SK-N-DZ (cell line): ENCODE data around the gene NF1.
"Not testable (repeated sequence)": the region's sequence is repeated elsewhere in the genome, so short reads cannot be mapped to it uniquely, and the experiment has no call there.

Experiments
- DNase-seq: peaks from one replicate; pipeline ENCODE4 v3.0.0-alpha.2; 2015; ENCODE audit warnings: low spot score

NF1 gene

GRCh38 chr17:31294820-31295488 is 200.2 kb downstream of the NF1 start:
- no peak for DNase-seq

DNA sequence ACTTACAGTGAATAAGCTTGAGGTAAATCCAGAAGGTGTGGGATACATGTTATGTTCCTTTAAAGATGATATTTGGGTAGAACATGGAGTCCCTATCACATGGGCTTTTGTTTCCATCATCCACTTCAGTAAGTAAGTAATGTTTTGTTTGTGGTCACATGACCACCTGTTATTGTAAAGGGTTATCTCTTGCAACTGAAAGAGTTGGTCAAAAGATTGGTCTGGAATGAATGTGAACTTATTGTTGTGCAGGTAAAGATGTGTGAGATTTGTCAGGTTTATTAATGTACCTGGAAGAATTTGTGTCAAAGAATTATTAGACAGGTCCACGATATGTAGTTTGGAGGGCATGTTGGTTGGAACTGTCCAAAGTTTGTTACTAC is 200.7 kb downstream of the NF1 start:
- DNase-seq = no peak

DNA sequence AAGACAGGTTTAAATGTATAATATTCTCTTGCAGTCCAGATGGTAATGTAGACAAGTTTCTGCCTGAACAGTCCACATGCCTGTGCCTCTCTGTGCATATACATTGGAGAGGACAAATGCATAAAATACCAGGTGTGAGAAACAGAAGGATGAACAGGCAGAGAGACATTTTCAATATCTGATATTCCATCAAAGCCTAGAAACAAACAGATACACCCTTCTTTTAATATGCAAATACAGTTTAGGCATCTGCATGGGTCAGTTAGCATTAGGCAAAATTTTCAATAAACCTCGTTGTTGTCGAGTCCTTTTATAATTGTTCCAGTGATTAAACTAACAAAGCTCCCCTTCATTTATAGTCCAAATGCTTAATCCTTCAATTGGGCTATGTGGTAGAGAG is 201.4 kb downstream of the NF1 start:
- no peak for DNase-seq

DNA sequence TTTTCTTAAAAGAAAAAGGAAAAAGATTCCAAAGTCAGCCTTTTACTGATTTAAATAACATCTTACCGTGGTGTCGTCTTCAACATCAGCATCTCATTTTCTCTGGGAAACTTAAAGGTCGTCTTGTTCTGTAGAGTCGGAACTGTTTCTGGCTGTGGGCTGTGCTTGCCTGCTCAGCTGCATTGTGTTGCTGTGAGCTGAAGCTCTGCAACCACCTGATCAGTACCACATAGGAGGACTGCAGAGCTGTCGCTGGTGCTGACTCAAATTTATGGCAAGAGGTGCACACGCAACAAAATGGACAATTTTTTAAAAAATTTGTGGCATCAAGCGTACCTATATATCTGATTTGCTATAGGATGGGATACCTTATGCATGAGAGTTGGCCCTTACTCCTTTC is 202.3 kb downstream of the NF1 start, which contains the start of gene OMG:
OMG (minus strand) TSS at position 150 of the 400 bp plus-strand sequence. CDS start 908 bp downstream, outside the sequence.
- DNase-seq = no peak

- DNase-seq = no peak
Measured at GRCh38 chr17:31299624-31300023, 204.8 kb downstream of the NF1 start.

DNA sequence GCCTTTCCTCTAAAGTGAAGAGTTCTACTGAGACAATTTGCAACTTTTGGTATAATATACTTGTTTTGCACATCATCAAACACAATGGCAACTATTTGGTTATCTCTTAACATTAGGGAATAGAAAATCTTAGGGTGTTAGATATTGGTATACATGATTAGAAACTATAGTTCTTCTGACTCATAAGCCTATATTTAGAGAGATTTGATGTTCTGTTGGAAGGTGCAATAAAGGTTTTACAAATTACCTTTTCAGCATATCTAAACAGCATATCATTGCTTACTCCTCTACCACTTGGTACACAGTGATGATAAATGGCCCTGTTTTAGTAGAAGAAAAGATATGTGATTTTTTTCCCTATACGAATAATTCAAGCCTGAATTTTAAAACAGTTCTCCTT is 212.9 kb downstream of the NF1 start:
- no peak for DNase-seq

DNA sequence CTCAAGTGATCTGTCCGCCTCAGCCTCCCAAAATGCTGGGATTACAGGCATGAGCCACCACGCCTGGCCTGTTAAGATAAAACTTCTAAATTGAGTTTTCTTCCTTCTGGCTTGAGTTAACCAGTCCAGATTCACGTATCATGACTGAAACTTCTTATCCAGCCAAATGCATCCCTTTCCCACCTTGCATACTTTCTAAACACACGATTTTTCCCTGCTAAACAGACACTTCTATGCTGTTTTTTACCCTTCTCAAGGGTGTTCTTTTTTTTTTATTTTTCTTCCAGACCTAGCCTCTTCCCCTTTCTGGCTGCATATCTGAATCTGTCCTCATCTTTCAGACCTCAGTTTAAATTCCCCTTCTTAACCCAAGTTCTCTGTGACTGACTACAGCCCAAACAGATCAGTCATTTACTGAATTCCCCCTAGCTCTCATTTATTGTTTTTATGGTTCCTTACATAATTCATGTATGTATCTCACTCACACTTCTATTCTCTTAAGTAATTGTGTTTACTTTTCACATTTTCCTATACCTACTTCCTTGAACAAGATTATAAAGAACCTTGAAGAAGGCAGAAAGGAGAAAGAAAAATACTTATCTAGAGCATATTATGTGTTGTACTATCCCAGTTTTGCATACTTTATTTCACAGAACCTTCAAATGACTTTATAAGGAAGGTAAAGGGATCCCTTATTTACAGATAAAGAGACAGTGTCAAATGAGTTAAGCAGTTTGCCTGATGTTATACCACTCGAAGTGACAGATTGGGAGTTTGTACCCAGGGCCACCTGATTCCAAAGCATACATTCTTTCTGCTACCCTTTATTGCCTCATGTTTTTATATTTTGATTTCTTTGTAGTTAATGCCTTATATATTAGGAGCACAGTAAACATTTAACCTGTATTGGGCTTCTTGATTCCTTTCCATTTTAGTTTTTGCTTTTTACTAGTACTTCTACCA is 213.9 kb downstream of the NF1 start:
- DNase-seq = no peak

DNA sequence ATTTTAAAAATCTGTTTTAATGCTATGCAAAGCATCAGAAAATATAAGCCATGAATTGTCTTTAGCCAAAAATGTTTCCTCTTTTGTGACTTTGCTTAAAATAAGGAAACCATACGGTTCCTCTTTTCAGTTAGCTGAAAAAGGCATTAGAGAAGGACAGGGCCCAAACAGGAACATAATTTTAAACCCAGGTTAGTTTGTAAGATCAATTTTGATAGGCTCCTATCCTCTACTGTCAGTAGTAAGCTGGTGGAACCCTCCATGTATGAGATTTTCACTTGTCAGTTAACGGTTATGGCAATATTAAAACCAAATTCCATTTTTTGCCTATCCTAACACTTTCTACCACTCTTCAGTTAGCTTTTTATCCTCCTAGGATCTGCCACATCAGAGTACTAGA is 214.8 kb downstream of the NF1 start:
- DNase-seq = no peak

DNA sequence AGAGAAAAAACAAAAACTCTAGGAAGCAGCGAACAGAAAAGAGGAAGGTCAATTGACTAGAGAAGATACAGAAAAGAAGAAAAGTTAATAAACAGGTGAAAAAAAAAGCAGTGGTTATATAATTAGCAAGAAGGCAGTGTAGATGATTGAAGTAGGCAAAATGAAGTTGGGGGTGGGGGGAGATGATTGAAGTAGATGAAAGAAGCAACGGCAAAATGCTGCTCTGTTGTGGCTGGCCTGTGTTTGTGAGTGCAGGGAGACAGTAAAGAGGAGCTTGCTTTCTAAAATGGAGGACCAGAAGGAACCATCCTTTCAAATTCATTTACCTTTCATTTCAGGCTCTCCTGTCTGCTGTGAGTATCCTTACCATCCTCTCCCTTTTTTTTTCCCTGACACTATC is 215.5 kb downstream of the NF1 start:
- DNase-seq = no peak

GRCh38 chr17:31310886-31311285 is 216.1 kb downstream of the NF1 start:
- no peak for DNase-seq

DNA sequence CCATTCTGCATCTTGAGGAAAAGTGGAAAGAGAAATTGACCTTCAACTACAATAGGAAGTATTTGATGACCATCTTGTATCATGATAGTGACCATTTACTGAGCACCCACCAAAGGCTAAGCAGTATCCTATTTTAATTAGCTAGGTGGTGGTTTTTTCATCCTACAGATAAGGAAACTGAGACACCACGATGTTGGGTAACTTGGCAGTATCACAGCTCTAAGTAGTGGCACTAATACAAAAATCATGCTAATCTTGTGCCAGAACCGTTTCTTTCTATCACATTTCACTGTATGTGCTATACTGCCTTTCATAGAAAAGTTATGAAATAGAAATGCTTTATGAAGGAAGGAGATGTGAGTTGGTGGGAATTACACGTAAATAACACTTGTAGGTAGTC is 216.7 kb downstream of the NF1 start:
- no peak for DNase-seq

GRCh38 chr17:31312223-31312622 is 217.4 kb downstream of the NF1 start:
- DNase-seq = not testable (repeated sequence)

DNA sequence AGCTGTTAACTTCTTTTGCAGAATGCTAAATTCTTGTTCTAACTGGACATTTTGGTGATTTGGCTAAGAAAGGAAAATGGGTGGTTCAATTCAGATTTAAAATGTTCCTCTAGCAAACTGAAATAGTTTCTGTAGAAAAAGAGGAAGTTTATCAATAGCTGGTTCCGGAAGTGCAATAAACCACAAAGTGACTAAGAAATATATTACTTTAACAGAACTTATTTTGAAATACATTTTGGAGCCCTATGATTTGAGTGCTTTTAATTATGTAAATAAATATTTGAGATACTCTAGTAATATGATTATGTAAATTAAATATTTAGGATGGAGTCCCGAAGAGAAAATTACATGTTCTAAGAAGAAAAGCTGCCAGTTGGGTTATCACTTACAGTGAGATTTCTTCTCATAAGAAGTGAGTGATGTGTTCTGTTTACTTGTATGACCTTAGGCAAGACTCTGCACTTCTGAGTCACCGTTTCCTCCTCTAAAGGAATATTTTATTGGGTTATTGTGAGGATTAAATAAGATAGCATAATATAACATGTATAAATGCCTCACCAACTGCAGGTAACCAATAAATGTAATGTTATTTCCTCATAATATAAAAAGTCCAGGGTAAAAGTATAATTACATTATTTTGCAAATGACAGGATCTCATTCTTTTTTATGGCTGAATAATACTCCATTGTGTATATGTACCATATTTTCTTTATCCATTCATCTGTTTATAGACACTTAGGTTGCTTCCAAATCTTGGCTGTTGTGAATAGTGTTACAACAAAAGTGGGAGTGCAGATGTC is 219.4 kb downstream of the NF1 start, which contains the start of gene EVI2B:
EVI2B (minus strand) TSS at position 73 of the 800 bp plus-strand sequence. CDS start 8,445 bp downstream, outside the sequence.
- DNase-seq = no peak

DNA sequence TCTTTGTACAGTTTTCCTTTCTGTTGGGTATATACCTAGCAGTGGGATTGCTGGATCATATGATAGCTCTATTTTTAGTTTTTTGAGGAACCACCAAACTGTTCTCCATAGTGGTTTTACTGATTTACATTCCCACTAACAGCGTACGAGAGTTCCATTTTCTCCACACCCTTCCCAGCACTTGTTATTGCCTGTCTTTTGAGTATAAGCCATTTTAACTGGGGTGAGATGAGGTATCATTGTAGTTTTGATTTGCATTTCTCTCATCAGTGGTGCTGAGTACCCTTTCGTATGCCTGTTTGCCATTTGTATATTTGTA is 220.0 kb downstream of the NF1 start:
- DNase-seq = no peak

GRCh38 chr17:31318298-31318801 is 223.6 kb downstream of the NF1 start:
- DNase-seq = no peak

DNA sequence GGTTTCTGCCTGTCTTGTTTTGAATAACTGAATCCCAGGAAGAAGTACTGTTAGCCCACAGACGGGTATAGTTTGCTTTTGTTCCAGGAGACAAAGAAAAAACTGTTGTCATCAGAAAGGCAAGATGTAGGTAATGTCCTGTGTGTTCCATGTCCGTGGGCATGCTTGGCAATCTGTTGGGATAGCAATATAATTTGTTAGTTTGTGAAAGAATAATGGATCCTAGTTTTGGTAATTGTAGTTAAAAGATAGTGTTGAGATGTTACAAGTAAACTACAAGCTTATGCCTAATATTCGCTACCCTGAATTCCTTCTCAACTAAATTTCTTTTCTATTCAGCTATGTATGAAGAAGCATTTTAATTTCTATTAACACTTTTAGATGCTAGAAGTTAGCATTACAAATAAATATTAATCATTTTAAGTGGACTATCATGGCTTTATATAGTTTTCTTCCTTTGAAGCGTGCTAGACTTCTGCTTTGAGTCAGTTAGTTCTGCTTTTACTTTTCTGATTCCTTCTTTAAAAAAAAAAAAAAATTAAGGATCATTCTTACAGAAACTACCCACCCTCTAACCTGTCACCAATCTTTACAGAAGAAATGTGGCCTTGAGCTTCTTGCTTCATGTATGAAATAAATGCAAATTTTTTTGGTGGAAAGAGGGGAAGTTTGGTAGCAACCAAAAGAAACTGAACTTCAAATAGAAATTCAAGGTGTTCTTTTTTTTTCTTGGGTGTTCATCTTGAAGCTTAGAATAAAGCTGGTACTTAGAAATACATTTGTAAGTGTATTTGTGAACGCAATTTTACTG is 224.3 kb downstream of the NF1 start:
- no peak for DNase-seq

DNA sequence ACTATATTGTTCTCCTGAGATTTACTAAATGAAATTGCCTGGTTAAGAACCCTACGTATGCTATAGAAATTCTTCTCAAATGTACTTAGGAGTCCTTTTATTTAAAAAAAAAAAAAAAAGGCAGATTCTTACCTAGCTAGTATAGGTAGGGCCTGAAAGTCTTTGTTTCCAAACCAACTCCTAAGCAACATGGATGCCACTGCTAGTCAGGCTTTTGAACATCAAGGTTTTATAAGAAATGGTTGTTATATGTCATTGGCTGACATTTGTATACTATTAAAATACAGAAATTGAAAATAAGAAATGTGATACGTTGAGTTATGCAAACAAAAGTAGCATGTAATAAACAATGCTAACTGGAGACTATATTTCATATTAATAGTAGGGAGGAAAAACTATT is 225.5 kb downstream of the NF1 start:
- DNase-seq = no peak

GRCh38 chr17:31320791-31321190 is 226.0 kb downstream of the NF1 start:
- no peak for DNase-seq

GRCh38 chr17:31321481-31321880 is 226.7 kb downstream of the NF1 start, which contains the start of gene EVI2A:
EVI2A (minus strand) TSS chr17:31321622; CDS start chr17:31319013, 2,609 bp downstream.
- DNase-seq = no peak

GRCh38 chr17:31321966-31322365 is 227.2 kb downstream of the NF1 start:
- DNase-seq = no peak

GRCh38 chr17:31323551-31323950 is 228.8 kb downstream of the NF1 start:
- no peak for DNase-seq
